Measurements from ENCODE around the gene KLF4.

- no peak for TF ChIP-seq CTCF (IDR thresholded peaks at IDR 0.05; ENCODE audit: insufficient read depth, low read length)
- no peak for TF ChIP-seq POLR2AphosphoS5 (IDR thresholded peaks at IDR 0.05; ENCODE audit: low read depth)
- no peak for TF ChIP-seq GABPA (IDR thresholded peaks at IDR 0.05; ENCODE audit: low read depth)
Measured at GRCh38 chr9:107528686-107529085, 39.1 kb upstream of the KLF4 start.

All from HL-60 (cell line).